GM19099 (cell line): Measurements from ENCODE around the gene NABP2.

Experiments used
- POLR2A ChIP-seq: IDR thresholded peaks from 3 replicates; pipeline ENCODE4 v1.6.1; 2011; ENCODE audit warnings: low read depth; ENCODE audit not compliant: insufficient read length; ENCODE audit errors: extremely low read depth

NABP2 gene

GRCh38 chr12:56229916-56230431, 5.8 kb downstream of the NABP2 start, which contains the start of gene SLC39A5:
Gene SLC39A5 (plus strand): TSS chr12:56230051. CDS start chr12:56231275, 1,224 bp downstream.
- TF ChIP-seq POLR2A: no peak

DNA sequence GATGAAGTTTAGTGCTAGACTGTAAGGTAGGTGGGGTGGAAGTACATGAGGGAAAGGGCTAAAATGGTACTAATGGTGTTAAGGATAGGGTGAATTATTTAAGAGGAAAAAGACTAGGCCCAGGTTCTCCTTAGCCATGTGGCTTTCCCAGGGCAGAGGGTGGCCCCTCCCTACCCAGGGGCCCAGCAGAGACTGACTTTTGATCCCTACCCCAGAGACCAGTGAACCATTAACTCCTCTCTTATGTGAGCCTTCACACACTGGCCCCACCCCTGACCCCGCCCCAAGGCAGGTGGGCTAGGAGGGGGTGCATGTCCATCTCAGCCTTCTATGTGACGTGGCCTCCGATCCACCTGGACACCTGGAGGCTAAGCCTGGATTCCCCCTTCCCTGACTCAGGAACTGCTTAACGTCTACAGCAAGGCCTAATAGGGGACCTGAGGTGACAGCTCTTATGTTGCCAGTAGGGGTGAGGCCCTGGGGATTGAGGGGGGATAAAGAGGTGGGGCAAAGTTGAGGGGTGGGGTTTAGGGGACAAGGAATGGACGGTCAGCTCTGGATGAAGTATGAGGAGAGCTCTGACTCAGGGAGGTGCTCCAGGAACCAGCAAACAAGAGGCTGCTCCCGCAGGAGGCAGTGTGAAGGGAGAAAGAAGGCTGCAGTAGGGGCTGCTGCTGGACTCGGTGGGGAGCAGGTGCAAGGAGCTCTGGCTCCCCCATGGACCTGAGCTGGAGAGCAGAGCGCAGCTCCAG, 6.5 kb downstream of the NABP2 start:
- no peak for TF ChIP-seq POLR2A

DNA sequence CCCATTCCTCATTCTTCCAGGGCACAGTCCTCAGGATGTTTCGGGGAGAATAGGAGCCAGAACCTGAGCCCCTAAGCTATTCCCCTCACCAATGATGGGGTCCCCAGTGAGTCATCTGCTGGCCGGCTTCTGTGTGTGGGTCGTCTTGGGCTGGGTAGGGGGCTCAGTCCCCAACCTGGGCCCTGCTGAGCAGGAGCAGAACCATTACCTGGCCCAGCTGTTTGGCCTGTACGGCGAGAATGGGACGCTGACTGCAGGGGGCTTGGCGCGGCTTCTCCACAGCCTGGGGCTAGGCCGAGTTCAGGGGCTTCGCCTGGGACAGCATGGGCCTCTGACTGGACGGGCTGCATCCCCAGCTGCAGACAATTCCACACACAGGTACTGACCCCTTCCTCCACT, 7.0 kb downstream of the NABP2 start:
- no peak for TF ChIP-seq POLR2A

DNA sequence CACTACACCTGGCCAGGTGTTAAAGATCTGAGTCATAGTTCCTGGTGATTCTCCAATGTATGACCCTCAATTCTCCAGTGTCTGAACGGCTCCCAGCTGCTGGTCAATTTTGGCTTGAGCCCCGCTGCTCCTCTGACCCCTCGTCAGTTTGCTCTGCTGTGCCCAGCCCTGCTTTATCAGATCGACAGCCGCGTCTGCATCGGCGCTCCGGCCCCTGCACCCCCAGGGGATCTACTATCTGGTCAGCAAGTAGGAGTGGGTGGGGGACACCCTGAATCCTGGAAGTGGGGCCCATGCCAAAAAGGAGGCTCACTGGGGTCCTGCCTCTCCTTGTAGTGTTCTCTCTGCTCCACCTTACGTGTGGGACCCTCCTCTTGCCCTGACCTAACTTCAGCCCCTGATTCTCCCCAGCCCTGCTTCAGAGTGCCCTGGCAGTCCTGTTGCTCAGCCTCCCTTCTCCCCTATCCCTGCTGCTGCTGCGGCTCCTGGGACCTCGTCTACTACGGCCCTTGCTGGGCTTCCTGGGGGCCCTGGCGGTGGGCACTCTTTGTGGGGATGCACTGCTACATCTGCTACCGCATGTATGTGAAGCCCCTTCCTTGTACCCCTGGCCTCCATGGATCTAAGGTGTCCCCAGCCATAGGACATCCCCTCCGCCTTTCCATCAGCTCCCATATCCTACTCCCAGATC, 10.7 kb downstream of the NABP2 start:
- no peak for TF ChIP-seq POLR2A

DNA sequence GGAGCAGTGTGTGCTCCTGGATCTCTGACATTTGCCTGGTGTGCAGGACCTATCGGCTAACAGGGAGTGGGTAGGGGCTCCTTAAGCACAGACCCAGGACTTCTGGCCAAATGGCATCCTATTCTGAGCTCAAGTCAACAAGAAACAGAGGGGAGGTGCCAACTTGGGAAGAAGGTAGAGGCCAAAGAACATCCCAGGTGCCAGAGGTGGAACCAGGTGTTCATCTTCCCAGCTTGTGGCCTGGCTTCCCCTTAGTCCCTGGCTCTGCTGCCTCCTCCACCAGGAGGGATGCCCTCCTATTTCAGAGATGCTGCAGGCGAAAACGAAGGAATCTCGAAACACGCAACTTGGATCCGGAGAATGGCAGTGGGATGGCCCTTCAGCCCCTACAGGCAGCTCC, 11.9 kb downstream of the NABP2 start:
- TF ChIP-seq POLR2A: no peak

GRCh38 chr12:56236985-56237384, 12.8 kb downstream of the NABP2 start:
- no peak for TF ChIP-seq POLR2A

- no peak for TF ChIP-seq POLR2A
Observed at GRCh38 chr12:56237552-56237951, 13.4 kb downstream of the NABP2 start.

DNA sequence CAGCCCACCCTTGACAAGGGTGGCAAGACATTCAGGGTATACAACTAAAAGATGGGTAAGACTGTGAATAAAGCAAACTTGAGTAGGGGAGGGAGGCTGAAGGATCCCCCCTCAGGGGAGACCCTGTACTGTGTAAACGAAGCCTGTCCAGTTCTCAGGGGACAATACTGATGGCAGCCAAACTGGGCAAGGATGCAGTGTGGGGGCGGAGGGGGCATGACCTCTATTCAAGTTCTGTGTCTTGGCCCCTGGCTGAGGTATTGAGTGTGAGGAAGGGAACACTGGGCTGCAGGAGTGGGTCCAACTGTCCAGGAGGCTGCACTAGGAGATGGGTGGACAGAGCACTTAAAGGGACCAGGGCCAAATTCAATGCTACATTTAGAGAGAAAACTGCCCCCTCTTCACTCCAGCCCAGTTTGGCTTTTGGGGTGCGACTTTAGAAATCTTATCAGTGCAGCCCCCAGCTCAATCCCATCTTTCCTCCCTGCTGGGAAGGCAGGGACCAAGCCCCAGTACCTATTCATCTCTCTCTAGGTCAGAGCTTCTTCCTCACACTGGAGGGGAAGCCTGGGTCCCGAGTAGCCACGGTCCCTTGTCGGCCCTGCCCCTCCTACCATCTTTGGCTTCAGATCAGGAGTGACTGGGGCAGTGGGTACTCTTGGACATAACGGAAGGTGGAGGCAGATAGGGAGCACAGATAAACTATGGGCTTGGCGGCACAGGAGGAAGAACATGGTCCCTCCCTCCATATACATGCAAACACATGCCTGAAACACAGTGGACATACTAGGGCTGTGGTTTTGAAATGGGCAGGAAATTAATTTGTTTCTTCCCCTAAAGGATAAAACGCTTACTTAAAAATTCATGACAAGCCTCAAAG, 17.5 kb downstream of the NABP2 start:
- no peak for TF ChIP-seq POLR2A

DNA sequence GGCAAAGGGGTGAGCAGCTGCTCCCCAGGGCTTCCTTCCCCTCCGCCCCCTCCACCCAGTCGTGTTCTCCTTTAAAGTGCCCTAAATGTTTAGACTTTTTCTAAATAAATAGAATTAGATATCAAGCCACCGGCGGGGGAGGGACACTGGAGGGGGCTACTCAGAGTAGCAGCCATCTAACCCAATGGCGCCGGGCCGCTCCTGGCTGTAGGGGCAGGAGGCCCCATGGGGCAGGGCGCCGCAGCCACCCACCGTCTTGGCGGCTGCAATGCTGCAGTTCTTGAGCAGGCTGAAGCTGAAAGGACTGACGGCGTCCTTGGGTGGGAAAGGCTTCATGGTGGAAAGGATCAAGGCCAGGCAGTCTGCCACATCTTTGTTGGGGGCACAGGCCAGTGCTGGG, 18.8 kb downstream of the NABP2 start:
- TF ChIP-seq POLR2A: no peak

GRCh38 chr12:56243731-56244181, 19.6 kb downstream of the NABP2 start:
- TF ChIP-seq POLR2A: no peak

DNA sequence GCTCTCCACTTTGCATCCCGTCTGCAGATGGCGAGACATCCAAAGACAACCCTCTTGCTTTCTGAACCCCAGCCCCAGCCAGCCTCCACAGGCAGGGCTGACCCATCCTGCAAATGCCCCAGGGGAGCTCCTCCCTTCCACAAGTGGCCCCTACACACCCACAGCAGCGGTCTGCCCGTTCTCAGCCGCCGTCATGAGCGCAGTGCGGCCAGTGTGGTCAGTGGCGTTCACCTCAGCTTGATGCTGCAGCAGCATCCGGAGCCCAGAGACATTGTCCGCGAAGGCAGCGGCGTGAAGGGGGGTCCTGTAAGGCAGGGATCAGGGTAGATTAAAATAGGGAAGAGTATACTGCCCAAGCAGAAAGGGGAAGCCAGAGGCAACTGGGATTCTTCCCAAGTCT, 20.4 kb downstream of the NABP2 start:
- TF ChIP-seq POLR2A: no peak

DNA sequence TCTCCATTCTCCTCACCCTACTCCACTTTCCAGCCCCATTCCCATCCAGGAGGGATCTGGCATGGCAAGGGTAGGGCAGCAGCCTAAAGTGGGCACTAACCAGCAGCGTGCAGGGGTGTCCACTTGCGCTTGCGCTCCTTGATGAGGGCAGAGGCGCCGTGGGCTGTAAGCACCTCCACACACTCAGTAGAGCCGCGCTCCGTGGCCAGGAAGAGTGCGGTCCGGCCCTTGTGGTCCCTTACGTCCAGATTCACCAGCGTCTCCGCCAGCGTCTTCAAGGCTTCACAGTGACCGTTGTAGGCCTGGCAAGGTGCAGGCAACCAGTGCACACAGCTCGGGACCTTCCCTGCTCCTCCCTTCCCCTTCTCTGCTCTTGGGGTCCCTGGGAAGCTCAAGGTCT, 23.8 kb downstream of the NABP2 start:
- TF ChIP-seq POLR2A: no peak

GRCh38 chr12:56248711-56249110, 24.6 kb downstream of the NABP2 start:
- TF ChIP-seq POLR2A: no peak

DNA sequence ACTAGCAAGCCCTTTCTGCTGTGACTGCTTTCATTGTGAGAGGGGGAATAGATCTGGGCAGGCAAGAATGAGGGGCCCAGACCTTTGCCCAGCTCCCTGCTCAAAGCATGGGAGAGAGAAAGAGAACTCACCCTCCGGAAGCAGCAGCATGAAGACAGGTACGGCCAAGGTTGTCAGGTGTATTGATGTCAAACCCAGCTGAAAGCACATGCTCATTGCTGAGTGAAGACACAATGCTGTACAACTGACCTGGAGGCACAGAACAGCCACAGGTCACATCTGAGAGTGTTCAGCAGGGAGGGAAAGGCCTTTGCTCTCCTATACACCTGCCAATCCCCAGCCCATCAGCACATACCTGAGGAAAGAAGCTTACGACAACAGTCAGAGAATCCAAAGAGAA, 28.5 kb downstream of the NABP2 start:
- TF ChIP-seq POLR2A: no peak

DNA sequence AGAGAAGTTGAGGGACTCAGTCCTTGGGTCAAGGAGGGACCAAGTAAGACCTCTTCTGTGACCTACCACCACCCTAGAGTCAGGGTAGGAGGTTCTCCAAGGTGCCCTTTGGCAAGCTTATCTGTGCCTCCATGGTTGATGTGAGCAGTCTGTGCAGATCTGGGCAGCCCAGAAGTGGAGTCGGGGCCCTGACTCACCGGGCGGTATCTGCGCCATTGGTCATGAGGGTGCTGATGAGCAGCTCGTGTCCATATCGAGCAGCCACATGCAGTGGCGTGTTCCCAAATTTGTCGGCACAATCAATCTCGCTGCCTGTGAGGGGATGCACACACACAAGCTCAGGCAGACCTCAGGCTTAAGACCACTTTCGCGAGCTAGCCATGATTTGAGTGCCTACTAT, 28.9 kb downstream of the NABP2 start:
- no peak for TF ChIP-seq POLR2A
